ENCODE data around the gene CCDC88A.

DNA sequence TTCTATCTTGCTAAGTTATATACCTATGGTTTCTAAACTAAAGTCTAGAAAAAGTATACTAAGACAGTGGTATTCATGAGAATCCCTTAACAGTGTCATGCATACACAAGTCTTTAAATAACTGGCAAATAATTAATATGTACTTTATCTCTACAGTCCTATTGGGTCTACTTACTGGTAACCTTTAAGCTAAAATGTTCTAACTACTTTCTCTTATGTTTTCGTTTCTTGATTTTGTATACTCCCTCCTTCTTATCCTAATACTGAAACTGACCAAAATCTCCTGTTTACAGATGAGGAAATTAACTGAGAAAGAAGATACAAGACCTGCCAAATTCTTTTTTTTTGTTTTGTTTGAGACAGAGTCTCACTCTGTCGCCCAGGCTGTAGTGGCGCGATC lies 74.6 kb downstream of the CCDC88A start:
- TF ChIP-seq POLR2A (IDR thresholded peaks at IDR 0.05; ENCODE audit: low read depth, low read length) (no peak), JUN (IDR thresholded peaks at IDR 0.05; ENCODE audit: borderline replicate concordance, insufficient read depth, insufficient read length, low read depth) (no peak), EZH2 (IDR thresholded peaks at IDR 0.05; ENCODE audit: borderline replicate concordance, low read depth, low read length, severe bottlenecking) (no peak), POLR2AphosphoS5 (IDR thresholded peaks at IDR 0.05; ENCODE audit: insufficient read depth, low read depth, low read length) (no peak), GATA2 (IDR thresholded peaks at IDR 0.05; ENCODE audit: insufficient read depth, insufficient read length, low read depth, low read length) (no peak)
- TF ChIP-seq, protein P1, sequence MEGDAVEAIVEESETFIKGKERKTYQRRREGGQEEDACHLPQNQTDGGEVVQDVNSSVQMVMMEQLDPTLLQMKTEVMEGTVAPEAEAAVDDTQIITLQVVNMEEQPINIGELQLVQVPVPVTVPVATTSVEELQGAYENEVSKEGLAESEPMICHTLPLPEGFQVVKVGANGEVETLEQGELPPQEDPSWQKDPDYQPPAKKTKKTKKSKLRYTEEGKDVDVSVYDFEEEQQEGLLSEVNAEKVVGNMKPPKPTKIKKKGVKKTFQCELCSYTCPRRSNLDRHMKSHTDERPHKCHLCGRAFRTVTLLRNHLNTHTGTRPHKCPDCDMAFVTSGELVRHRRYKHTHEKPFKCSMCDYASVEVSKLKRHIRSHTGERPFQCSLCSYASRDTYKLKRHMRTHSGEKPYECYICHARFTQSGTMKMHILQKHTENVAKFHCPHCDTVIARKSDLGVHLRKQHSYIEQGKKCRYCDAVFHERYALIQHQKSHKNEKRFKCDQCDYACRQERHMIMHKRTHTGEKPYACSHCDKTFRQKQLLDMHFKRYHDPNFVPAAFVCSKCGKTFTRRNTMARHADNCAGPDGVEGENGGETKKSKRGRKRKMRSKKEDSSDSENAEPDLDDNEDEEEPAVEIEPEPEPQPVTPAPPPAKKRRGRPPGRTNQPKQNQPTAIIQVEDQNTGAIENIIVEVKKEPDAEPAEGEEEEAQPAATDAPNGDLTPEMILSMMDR (IDR thresholded peaks at IDR 0.05; ENCODE audit: extremely low read depth in 1 of 2, insufficient read depth in 1 of 2, low read depth in 1 of 2, low read length in 2 of 2), result no peak
- TF ChIP-seq, protein P2, sequence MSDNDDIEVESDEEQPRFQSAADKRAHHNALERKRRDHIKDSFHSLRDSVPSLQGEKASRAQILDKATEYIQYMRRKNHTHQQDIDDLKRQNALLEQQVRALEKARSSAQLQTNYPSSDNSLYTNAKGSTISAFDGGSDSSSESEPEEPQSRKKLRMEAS (IDR thresholded peaks at IDR 0.05; ENCODE audit: insufficient read depth, insufficient read length), result no peak

Data from endothelial cell of umbilical vein (primary cell).